ENCODE measurements around the gene CTCFL.

GRCh38 chr20:57526087-57526884 is 1.3 kb upstream of the CTCFL start:
- TF ChIP-seq EP300 (IDR thresholded peaks at IDR 0.05) (no peak), POLR2A (IDR thresholded peaks at IDR 0.05) (no peak)
- TF ChIP-seq, protein P1, sequence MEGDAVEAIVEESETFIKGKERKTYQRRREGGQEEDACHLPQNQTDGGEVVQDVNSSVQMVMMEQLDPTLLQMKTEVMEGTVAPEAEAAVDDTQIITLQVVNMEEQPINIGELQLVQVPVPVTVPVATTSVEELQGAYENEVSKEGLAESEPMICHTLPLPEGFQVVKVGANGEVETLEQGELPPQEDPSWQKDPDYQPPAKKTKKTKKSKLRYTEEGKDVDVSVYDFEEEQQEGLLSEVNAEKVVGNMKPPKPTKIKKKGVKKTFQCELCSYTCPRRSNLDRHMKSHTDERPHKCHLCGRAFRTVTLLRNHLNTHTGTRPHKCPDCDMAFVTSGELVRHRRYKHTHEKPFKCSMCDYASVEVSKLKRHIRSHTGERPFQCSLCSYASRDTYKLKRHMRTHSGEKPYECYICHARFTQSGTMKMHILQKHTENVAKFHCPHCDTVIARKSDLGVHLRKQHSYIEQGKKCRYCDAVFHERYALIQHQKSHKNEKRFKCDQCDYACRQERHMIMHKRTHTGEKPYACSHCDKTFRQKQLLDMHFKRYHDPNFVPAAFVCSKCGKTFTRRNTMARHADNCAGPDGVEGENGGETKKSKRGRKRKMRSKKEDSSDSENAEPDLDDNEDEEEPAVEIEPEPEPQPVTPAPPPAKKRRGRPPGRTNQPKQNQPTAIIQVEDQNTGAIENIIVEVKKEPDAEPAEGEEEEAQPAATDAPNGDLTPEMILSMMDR (IDR thresholded peaks at IDR 0.05) = no peak
